ENCODE results near the gene ACTRT2.

ACTRT2 gene

DNA sequence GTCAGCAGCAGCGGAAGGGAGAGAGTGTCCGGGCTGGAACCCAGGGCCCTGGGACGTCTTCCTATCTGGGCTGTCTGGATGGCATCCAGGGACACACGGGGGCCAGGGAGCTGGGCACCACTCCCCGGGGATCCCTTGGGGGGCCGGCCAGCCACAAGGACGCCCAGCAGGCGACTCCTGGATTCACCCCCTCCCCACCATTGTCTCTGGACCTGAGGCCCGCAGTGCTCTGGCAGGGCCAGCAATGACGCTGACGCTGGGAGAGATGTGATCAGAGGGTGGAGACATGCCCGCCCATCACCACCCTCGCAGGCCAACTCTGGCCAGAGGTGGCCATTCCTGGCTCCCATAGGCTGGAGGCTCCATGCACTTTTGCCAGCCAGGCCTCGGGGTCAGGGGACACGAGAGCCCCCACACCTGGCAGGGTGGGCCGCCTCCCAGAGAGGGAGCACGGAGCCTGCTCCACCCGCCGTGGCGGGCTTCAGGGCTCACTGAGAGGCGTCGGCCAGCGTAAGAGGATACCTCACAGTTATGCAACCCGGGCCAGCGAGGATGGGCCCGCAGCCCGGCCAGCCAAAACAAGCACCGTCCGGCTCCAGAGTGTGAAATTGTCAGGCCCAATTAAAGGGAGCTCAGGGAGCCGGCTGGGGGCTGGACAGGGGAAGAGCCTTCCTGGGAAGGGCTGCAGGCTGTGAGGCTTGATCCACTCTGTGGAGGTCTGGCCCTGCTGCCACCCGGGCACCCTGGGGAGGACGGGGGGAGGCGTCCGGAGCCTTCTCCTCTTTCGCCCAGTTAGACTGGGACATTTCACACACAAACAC is 10.3 kb downstream of the ACTRT2 start:
- no peak for DNase-seq (ENCODE audit: low read depth in 2 of 2)

DNA sequence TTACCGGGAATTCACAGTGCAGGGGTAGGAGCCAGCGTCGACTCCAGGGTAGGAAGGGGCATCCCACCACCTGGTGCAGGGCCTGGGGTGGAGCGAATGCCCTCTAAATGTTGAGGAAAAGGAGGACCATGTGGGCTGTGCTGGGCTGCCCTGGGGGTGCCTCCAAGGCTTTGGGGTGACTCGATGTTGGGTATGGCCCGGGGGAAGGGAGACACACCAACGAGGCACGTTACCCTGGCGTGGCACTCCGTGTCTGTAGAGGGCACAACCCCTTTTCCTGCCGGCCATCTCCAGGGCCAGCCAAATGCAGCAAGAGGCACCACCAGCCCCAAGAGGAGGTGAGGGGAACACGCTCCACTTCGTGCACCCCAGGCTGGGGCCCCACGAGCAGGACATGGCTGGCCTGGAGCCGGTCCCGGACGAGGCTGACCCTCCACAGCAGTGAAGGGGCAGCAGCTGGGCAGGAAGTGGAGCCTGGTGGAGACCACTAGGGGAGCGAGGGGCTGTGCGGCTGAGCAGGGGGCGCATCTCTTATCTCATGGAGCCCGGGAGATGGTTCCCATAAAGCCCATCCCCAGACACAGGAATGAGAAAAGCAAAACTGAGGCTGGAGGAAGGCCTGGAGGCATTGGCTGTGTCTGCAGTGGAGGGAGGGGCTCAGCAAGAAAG is 11.2 kb downstream of the ACTRT2 start:
- DNase-seq (ENCODE audit: low read depth in 2 of 2) = no peak

DNA sequence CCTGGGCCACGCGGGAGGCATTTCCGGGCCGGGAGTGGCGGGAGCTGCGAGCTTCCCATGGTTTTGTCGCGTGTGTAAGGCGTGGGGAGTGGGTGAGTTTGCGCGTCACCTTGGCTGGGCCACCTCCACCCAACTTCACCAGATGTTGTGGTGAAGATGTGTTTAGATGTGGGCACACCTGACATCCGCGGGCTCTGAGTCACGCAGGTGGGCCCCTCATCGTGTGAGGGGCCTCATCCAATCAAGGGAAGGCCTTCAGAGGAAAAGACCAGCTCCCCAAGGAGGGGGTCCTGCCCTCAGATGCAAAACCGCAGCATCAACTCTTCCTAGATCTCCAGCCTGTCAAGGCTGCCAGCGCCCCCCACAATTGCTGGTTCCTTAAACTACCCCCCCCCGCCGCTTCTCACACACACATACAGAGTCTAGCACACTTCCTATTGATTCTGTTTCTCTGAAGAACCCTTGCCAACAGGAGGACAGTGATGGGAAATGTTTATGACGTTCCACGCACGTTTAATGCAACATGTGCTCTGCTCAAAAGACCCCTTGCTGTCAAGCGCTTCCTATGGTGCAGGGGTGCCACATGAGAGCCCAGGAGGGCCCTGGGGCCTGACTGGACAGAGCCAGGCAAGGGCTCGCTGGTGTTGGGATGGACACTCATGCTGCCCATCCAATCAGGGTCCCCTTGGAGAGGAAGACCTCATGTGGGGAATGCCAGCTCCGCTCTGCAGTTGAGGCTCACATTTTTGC is 11.9 kb downstream of the ACTRT2 start:
- DNase-seq (ENCODE audit: low read depth in 2 of 2) = peak in 1 of 2 donors; percentile 14

DNA sequence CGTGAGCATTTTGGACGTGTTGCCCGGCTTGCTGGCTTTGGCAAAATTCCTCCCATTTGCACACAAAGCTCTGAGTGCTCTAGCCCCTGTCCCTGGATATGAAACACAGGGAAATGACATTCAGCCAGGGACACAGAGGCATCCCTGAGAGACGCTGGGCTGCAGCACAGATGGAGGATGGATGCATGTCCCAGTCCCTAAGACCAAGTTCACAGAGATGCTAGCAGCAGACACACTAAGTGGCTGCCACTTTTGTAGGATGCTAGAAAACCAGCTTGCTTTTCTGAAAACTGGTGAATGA is 12.5 kb downstream of the ACTRT2 start:
- no peak for DNase-seq (ENCODE audit: low read depth in 2 of 2)

DNA sequence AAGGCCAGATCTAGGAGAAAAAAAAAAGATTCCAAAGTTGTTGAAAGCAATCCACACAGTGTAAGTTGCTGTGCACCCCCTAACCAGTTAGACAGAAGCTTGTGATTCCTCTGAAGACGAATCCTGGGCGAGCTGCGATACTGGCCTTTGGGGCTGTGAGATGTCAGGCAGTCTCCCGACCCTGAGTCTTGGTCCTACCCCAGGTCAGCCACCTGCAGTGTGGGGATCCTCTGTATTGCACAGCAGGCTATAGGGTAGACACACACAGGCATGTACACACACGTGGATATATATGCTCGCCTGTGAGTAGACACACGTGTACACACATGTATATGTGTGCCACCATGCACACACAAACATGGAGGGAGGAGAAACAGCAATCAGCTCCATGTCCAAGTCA is 12.9 kb downstream of the ACTRT2 start:
- DNase-seq (ENCODE audit: low read depth in 2 of 2) = no peak

DNA sequence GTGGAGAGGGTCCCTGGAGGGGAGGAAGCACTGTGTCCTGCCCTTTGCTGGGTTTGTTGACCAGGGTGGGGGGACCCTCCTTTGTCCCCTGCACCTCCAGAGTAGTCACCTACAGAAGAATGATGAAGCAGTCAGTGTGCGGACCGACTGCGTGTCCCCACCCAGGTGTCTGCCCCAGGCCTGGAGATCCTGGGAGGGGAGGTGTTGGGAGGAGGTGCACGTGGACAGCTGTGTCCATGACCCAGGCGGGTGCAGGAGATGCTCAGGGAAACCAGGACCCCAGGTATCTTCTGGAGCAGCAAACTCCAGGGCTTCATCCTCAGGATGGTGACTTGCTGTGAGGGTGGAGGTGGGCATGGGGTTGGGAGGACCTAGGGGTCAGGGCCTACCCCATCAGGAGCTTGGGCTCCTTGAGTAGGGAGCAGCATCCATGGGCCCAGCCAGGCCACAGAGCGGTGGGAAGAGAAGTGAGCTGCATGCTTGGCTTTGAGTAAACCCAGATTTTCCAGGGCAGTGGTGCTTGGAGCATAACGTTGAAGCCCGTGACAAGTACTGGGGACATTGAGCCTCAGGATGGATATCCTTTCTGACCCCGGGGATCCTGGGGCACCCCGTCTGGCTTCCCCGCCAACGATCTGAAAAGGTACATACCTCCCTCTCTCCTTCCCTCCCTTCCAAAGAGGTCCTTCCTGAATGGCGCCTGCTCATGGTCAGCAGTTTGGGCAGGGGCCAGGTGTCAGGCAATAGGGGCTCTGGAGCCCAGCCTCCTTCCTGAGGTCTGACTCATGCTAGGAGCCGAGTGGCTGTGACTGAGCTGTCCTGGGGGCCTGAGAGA is 13.7 kb downstream of the ACTRT2 start:
- no peak for DNase-seq (ENCODE audit: low read depth in 2 of 2)

DNA sequence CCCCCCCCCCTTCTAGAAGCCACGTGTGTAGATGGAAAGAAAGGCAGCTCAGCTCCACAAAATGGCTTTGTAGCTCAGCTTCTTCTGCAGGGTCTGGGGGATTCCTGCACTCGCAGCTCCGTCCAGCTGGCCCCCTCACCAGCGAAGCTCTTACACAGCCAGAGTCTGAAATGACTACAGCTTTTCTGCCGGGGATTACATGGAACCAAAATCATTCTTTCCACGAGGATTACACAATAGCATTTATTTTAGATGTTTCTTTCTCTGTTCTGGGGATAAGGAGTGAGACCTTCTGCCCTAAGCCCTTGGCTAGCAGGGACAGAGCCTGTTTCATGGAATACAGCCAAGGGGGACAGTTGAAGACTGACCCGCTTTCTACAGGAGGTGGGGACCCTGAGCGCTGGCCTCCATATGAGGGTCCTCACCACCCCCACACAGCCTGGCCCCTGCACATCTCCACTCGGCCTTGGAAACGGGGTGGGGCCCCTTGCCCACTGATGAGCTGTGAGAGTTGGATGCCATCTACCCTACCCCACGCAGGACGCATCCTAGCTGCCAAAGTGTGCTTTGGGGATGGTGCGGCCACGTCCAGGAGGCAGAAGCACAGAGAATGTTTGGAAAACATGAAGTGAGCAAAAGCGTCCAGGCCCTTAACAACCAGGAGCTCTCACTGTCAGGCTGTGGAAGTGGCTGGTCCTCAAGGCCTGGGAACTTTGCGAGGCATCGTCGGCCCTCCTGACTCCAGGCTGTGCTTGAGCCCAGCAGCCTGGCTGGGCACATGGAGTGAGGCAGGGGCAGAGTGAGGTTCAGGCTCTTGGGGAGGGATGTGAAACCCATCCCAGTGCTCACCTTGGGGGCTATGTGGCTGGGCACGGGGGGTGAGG is 14.5 kb downstream of the ACTRT2 start:
- DNase-seq (ENCODE audit: low read depth in 2 of 2) = no peak

DNA sequence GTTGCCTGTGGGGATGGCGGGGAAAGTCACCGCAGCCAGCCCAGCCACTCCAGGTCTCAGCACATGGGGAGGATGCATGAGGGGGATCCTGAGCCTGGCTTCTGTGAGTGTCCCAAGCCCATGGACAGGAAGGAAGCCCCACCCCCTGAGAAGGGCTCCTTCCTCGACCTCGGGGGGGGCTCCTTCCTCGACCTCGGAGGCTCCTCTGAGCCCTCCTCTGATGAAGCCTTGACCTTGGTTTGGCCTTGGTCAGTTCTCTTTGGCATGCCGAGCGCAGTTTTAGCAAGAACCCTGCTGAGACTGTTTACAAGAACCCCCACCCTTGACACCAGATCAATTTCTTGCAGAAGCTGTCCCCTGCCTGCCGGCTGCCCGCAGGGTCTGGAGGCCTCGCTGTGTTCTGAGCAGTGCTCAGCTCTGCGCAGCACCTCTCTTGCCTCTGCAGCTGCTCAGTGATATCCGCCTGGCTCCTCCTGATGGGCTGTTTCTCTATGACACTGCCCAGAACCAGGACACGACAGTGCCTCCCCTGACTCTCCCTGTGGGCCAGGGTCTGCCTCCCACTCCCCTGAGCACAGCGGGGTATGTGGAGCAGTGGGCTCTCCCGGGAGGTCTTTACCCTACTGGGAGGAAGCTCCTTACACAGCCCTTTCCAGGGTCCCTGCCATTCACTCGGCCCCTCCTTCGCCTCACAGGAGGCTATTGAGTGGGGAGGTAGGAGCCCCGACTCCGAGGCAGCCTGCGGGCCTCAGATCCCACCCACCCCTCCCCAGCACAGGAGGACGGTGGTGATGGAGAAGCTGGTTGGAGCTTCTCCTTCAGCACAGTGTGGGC is 15.4 kb downstream of the ACTRT2 start:
- no peak for DNase-seq (ENCODE audit: low read depth in 2 of 2)

DNA sequence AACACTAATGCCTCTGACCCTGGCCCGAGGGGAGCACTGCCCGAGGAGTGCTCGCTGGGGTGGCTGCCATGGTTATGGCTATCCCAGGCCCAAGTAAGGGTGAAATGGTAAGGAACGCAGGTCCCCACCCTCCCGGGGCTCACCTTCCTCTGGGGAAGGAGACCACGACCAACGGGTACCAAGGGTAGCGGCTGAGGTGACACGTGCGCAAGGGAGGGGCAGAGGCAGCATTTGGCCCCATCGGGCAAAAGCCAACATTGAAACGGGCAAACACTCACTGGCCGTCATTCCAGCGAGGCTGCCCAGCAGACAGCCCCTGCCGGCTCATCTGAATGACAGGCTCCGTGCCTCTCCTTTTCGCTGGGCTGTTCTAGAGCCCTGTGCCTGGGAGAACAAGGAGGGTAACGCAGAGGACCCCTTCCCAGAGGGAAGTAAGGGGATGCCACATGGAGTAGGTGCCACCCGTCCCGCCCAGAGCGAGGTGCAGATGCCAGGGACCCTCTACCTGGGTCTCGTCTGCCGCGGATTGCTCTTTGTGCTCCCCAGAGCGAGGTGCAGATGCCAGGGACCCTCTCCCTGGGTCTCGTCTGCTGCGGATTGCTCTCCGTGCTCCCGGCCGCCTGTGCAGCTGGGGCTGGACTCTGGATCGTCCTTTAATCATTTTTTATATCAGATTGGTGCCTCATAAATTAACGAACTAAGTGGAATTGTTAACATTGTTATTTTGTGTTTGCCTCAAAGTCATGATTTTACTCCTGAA is 16.2 kb downstream of the ACTRT2 start:
- DNase-seq (ENCODE audit: low read depth in 2 of 2) = no peak

DNA sequence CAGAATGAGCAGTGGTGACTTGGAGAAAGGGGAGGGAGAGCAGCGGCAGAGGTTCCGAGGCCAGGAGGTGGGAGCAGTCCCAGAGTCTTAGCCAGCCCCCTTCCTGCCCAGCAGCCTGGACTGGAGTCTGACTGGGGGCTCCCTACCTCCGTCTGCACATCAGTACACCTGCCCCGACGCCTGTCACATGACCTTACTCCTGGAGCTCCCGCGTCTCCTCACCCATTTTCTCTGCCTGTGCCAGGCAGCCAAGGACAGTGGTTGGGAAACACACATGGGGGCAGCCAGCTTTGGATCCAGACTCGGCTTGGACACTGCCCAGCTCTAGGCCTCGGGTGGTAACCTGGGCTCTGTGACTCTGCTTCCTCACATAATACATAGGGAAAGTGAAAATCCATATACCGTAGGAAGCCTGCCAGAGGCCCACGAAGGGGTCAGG is 16.9 kb downstream of the ACTRT2 start:
- no peak for DNase-seq (ENCODE audit: low read depth in 2 of 2)

DNA sequence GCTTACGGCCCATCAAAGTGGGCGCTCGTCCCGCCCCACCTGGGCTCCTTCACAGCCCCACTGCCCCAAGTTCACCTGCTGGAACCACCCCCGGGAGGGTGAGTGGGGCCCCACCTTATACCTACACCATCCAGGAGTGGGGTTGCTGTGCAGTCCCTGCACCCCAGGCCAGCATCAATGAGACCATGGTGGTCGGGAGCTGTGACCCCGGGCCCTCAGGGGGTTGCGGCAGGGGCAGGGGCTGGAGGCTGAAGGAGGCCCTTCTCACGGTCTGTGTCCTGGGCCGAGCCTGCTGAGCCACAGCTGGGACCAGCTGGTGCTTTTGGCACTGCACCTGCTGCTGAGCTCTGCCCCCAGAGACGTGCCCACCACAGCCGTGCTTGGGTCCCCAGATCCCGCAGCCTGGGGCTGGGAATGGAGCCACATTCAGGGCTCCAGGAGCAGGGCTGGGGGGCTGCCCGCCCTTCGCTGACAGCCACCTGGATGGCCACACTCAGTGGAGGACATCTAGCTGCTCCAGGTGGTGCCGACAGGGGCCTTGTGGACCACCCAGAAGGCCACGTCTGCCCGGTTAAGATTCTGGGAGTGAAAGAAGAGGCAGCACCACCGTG is 17.4 kb downstream of the ACTRT2 start:
- DNase-seq (ENCODE audit: low read depth in 2 of 2) = no peak

DNA sequence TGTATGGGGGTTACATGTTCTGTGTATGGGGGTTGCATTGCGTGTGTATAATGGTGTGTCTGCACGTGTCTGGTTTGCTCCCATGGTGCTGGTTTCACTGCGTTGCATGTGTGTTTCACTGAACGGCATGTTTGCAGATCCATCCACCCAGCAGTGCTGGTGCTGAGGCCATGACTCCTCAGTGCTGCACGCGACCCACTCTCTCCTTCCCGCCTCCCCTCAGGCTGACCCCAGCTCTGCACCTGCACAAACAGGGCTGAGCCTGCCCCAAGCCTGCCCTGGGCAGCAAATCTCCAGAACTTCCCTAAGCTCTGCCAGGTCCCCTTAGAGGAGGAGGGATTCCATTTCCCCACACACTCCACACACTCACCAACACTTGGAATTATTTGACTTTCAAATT is 18.7 kb downstream of the ACTRT2 start:
- DNase-seq (ENCODE audit: low read depth in 2 of 2) = no peak

DNA sequence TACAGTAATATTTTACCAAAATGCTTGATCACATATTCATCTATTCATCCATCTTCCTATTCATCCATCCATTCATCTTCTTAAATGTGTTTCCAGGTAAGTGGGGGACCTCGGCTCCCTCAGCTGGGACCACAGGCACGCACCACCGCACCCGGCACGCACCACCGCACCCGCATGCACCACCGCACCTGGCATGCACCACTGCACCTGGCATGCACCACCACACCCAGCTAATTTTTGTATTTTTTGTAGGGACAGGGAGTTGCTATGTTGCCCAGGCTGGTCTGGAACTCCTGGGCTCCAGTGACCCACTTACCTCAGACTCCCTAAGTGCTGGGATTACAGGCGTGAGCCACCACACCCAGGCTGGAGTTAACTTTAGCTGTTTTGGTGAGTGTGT is 21.2 kb downstream of the ACTRT2 start:
- DNase-seq (ENCODE audit: low read depth in 2 of 2) = no peak

DNA sequence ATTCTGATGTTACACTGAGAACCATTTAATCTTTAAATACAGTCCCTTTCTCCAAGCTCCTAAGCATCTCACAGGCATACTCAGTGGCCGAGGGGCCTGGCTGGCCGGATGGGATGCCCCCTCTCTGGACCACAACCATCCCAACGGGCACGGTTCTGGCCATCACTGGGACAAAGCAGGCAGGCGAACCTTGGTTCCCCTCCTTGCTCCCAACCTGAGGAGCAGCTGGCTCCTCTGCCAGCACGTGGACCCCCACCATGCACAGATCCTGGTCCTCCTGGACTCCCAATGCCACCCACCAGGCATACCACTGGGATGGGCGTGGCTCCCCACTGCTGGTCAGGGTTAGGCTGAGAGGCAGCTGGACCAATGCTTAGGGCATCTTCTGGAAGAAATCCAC is 27.9 kb downstream of the ACTRT2 start:
- no peak for DNase-seq (ENCODE audit: low read depth in 2 of 2)

DNA sequence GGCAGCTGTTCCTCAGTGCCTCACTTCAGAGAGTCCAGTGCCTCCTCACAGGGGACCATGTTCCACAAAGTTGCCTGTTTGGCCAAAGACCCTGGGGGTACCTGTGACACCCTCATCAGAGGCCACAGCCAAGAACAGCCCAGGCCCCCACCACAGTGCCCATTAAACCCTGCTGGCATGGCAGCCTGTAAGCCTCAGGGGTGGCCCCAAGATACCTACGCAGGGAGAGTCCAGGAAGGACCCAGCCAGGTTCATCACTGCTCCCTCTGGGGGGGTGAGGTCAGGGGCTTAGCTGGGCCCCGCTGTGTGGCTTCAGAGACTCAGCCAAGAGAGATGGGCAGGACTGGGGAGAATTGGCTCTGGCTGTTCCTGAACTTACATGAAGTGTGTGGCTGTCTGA is 28.6 kb downstream of the ACTRT2 start:
- DNase-seq (ENCODE audit: low read depth in 2 of 2) = no peak

DNA sequence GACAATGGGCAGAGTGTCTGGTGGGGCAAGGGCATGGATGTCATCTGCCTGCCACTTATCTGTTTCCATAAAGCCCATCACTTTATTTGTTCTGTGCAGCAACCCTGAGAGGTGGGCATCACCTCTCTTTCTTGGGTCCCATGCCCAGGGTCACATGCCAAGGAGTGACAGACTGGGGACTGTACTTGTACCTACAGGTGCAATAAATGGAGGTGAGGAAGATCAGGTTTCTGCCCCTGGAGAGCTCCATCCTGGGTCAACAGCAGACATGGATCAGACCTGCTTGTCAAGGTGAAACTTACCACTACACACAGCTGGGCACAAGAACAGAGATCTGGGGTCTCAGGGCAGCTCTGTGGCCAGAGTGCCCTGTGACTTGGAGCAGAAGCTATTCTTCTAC is 29.3 kb downstream of the ACTRT2 start:
- DNase-seq (ENCODE audit: low read depth in 2 of 2) = no peak

DNA sequence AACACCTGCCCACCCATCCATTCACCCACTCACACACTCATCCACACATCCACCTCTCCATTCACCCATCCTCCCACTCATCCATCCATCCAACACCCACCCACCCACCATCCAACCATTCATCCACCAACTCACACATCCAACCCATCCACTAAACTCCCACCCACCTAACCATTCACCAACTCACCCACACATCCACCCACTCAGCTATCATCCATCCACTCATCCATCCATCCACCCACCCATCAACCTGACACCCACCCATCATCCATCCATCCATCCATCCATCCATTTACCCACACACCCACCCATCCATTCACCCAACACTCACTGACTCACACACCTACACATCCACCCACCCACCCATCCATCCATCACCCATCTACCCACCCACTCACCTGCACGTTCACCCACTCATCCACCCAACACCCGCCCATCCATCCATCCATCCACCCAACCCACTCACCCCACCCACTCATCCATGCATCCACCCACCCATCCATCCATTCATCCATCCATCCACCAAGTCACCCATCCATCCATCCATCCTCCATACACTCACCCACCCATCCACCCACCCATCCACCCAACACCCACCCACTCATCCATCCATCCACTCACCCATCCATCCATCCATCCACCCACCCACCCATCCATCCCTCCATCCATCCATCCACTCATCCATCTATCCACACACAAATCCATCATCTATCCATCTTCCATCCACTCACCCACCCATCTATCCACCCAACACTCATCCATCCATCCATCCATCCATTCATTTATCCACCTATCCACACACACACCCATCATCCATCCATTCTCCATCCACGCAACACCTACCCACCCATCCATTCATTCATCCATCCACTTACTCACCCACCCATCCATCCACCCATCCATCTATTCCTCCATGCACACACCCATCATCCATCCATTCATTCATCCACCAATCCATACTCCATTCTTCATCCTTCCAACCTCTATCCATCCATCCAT is 30.3 kb downstream of the ACTRT2 start:
- no peak for DNase-seq (ENCODE audit: low read depth in 2 of 2)

DNA sequence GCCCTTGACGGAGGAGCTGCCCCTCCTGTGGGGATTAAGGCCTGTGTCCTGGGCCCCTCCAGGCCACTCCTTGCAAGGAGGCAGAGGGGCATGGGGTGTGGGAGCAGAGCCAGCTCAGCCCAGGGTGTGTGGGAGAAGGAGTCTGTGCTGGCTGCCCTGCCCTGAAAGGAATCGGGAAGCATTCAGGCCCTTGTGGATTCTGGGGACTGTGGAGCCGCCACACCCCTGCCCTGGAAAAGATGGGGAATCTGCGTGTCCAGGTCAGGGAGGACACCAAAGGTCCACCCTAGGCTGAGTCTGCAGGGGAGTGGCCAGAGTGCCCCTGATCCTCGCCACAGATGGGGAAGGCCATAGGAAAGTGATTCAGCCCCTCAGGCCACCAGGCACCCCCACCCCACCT is 31.2 kb downstream of the ACTRT2 start:
- DNase-seq (ENCODE audit: low read depth in 2 of 2) = no peak
